B cell (primary cell): ENCODE measurements around the gene CELF2. TPM values are rescaled to one million over a fixed set of nuclear protein-coding genes. Genes with fewer than 3 reads are reported as not detected.

Experiments used
- ATAC-seq: fragments of 200-7000 bp; cut with Tn5 transposase; one replicate; pipeline ENCODE4 v1.10.0; 2021; ENCODE audit warnings: low read depth, mild to moderate bottlenecking, moderate number of reproducible peaks, moderate library complexity
- CTCF ChIA-PET: fragments of 350-600 bp; sonication (Branson Sonifier 250); formaldehyde crosslinking; loops from one replicate; lab custom pipeline; 2021; ENCODE audit warnings: antibody characterized with exemption, inconsistent platforms; lab: Charles Lee
- POLR2A ChIA-PET: fragments of 350-600 bp; sonication (Branson Sonifier 250); formaldehyde crosslinking; loops from one replicate; lab custom pipeline; 2021; ENCODE audit warnings: antibody characterized with exemption; lab: Charles Lee
- DNase-seq: peaks from one replicate; pipeline ENCODE4 v3.0.0; 2013
- H2AFZ ChIP-seq: 2 replicates; pipeline ENCODE4 v1.6.1; 2012; ENCODE audit warnings: mild to moderate bottlenecking, low read depth, low read length; ENCODE audit not compliant: insufficient read depth, poor library complexity, severe bottlenecking
- H3K27ac ChIP-seq, 2 donors: 1 replicate in 1 of 2; 2 replicates in 1 of 2; pipeline ENCODE4 v1.5.1; 2012 to 2013; ENCODE audit warnings: low read length in 2 of 2, mild to moderate bottlenecking in 2 of 2, moderate library complexity in 1 of 2
- H3K27me3 ChIP-seq, 4 experiments: fragments of 200-600 bp in 1 of 4; sonication (generic) in 1 of 4; replicated peaks in 1 of 4; 1 replicate in 2 of 4; 2 replicates in 2 of 4; pipeline versions ENCODE4 v1.6.1 to v1.7.0; 2013 to 2016; ENCODE audit warnings: low read length in 3 of 4, mild to moderate bottlenecking in 2 of 4, mixed read lengths in 1 of 4, moderate library complexity in 1 of 4; ENCODE audit not compliant: insufficient read depth in 4 of 4, control insufficient read depth in 3 of 4; ENCODE audit errors: control extremely low read depth in 1 of 4
- H3K36me3 ChIP-seq, 2 experiments: replicated peaks in 1 of 2; 1 replicate in 1 of 2; 2 replicates in 1 of 2; pipeline versions ENCODE4 v1.6.1 to v1.7.1; 2013; ENCODE audit warnings: low read length in 1 of 2; ENCODE audit not compliant: insufficient read depth in 2 of 2, control insufficient read depth in 1 of 2; ENCODE audit errors: control extremely low read depth in 1 of 2, extremely low read depth in 1 of 2
- H3K4me1 ChIP-seq, 2 donors: fragments of 200-600 bp in 1 of 2; sonication (generic) in 1 of 2; 1 replicate in 1 of 2; 2 replicates in 1 of 2; pipeline versions ENCODE4 v1.5.1 to v1.6.1; 2013 to 2017; ENCODE audit warnings: low read length in 2 of 2; ENCODE audit not compliant: control insufficient read depth in 2 of 2, insufficient read depth in 2 of 2
- H3K4me2 ChIP-seq: replicated peaks from 2 replicates; pipeline ENCODE3; 2012; ENCODE audit warnings: mild to moderate bottlenecking, low read depth, low read length; ENCODE audit not compliant: poor library complexity, severe bottlenecking
- H3K4me3 ChIP-seq, 5 experiments: fragments of 200-600 bp in 1 of 5; sonication (generic) in 1 of 5; 1 replicate in 3 of 5; 2 replicates in 2 of 5; pipeline versions ENCODE4 v1.5.1 to v1.7.0; 2011 to 2016; ENCODE audit warnings: low read length in 4 of 5, mild to moderate bottlenecking in 4 of 5, low read depth in 2 of 5, control low read depth in 1 of 5, moderate library complexity in 1 of 5; ENCODE audit not compliant: insufficient read depth in 1 of 5; ENCODE audit errors: control extremely low read depth in 1 of 5, extremely low read depth in 1 of 5
- H3K79me2 ChIP-seq: fragments of 200-600 bp; sonication (generic); one replicate; pipeline ENCODE4 v1.6.0; 2016; ENCODE audit warnings: low read length; ENCODE audit not compliant: control insufficient read depth, insufficient read depth
- H3K9ac ChIP-seq: fragments of 200-600 bp; sonication (generic); 2 replicates; pipeline ENCODE4 v1.6.1; 2017; ENCODE audit warnings: mild to moderate bottlenecking, low read length, moderate library complexity
- H3K9me3 ChIP-seq, 3 donors: one replicate each; pipeline versions ENCODE4 v1.6.1 to v1.7.1; 2013; ENCODE audit warnings: low read length in 2 of 3; ENCODE audit not compliant: control insufficient read depth in 2 of 3, insufficient read depth in 1 of 3; ENCODE audit errors: control extremely low read depth in 1 of 3
- H4K20me1 ChIP-seq: 2 replicates; pipeline ENCODE4 v1.6.0; 2012; ENCODE audit warnings: mild to moderate bottlenecking, low read length; ENCODE audit not compliant: insufficient read depth, control insufficient read depth, poor library complexity, severe bottlenecking
- H3K27ac Mint-ChIP-seq: one replicate; pipeline ENCODE4 v1.8.0; 2021; ENCODE audit warnings: mixed read lengths
- H3K27me3 Mint-ChIP-seq: one replicate; pipeline ENCODE4 v1.8.0; 2021; ENCODE audit warnings: mixed read lengths
- H3K4me1 Mint-ChIP-seq: one replicate; pipeline ENCODE4 v1.8.0; 2021; ENCODE audit warnings: mixed read lengths
- H3K4me3 Mint-ChIP-seq: one replicate; pipeline ENCODE4 v1.8.0; 2021; ENCODE audit warnings: mixed read lengths
- H3K9me3 Mint-ChIP-seq: one replicate; pipeline ENCODE4 v1.8.0; 2022; ENCODE audit warnings: mixed read lengths; ENCODE audit not compliant: insufficient read depth
- CTCF ChIP-seq: fragments of 200-600 bp; IDR thresholded peaks from one replicate; pipeline ENCODE4 v1.8.0; 2022; ENCODE audit warnings: antibody characterized with exemption, mild to moderate bottlenecking
- EZH2 ChIP-seq: IDR thresholded peaks from 2 replicates; pipeline ENCODE4 v1.6.1; 2012; ENCODE audit warnings: borderline replicate concordance, low read depth, mild to moderate bottlenecking, moderate library complexity, low read length; ENCODE audit not compliant: insufficient read depth, poor library complexity, severe bottlenecking
- WGBS: methylation state at CpG from one replicate; pipeline ENCODE4 v1.1.5; 2013; ENCODE audit warnings: missing lambda C conversion rate; ENCODE audit not compliant: insufficient coverage; 5-methylcytosine and 5-hydroxymethylcytosine counted together
- intact Hi-C: fragments of 100-400 bp; cut with micrococcal nuclease; formaldehyde crosslinking; loops from one replicate; pipeline ENCODE4 v1.10.0; 2022
- polyA plus RNA-seq: library from polyadenylated mRNA; depleted of rRNA; stranded (reverse); fragments of >200 nt; gene quantifications from 2 replicates; pipeline ENCODE4 v1.2.3, GENCODE V29; 2012
- total RNA-seq, 2 donors: library from RNA; stranded (reverse); fragments of 120-200 nt in 1 of 2; gene quantifications; 1 replicate in 1 of 2; 2 replicates in 1 of 2; pipeline versions ENCODE4 v1.2.3 to v1.2.4, GENCODE V29; 2013 to 2022

CELF2 gene
- total and polyA plus RNA-seq, 2 donors (not counting 1 experiment from before 2014, with no cell fraction given), result 59.5 to 112 TPM

DNA sequence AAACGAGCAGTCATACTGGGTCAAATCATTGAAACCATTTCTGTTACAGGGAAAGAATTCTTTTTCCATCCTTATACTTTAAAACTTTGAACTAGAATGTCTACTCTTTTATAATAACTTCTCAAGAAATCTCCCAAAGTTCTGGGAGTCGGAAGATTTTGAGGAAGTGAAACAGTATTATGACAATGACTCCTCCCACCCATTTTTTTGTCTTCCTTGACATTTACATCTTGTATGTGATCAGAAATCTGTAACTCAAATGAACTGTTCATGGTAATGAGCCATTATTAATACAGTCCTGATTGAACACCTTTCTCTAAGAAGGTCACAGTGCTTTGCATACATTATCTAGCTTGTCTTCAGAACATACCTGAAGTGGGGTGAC is 227.4 kb downstream of the CELF2 start:
- Histone ChIP-seq H3K36me3 (peaks cover 0 to 49% of the 10 kb centered on the region in 2 experiments), H3K79me2 (peaks cover 94% of the 10 kb centered on the region), H2AFZ (no peak overlapping the region), H3K27me3 (no peaks in the 10 kb centered on the region), H3K9ac (peak overlapping the region; percentile 34), H4K20me1 (peaks cover 97% of the 10 kb centered on the region), H3K4me1 (peaks cover 94 to 96% of the 10 kb centered on the region in 2 donors), H3K4me3 (peak overlapping the region in 3 of 5 experiments; percentile 24 to 27 (median 26)), H3K9me3 (peaks cover 0 to 8% (median 0%) of the 10 kb centered on the region in 3 donors), H3K27ac (peak overlapping the region; percentile 47 to 80), H3K4me2 (peak overlapping the region; percentile 81)
- WGBS, result no CpG with 5 or more reads among the region's 2 CpGs
- intact Hi-C loops, result loop anchor here (1.0 kb wide), 1 partner anchor 11 kb away; no protein-coding TSS in a partner anchor
- no peak overlapping the region for H3K4me3 Mint-ChIP-seq
- DNase-seq, result peak; percentile 77
- ChIA-PET CTCF (interaction anchor here (0.6 to 2.4 kb wide), 15 partner anchors 11 to 513 kb away, joined by 3 to 13 read pairs (median 4); no protein-coding TSS in a partner anchor), POLR2A (interaction anchor here (1.6 to 5.0 kb wide), 3 partner anchors 11 to 81 kb away, joined by 6 to 52 read pairs (median 9); no protein-coding TSS in a partner anchor)
- no peaks in the 10 kb centered on the region for H3K9me3 Mint-ChIP-seq
- H3K27ac Mint-ChIP-seq, result no peak overlapping the region
- H3K27me3 Mint-ChIP-seq, result no peaks in the 10 kb centered on the region
- peak; percentile 28 for ATAC-seq
- no peak for TF ChIP-seq EZH2
- TF ChIP-seq CTCF, result no peak
- H3K4me1 Mint-ChIP-seq, result peaks cover 51% of the 10 kb centered on the region

GRCh38 chr10:11245510-11245909 is 227.8 kb downstream of the CELF2 start:
- H2AFZ ChIP-seq, result no peak overlapping the region
- DNase-seq, result peak; percentile 60
- TF ChIP-seq CTCF, result no peak
- no peak for TF ChIP-seq EZH2
- H3K36me3 ChIP-seq, result peaks cover 0 to 49% of the 10 kb centered on the region in 2 experiments
- Mint-ChIP-seq H3K27ac (no peak overlapping the region), H3K4me3 (no peak overlapping the region), H3K4me1 (peaks cover 50% of the 10 kb centered on the region), H3K9me3 (no peaks in the 10 kb centered on the region), H3K27me3 (no peaks in the 10 kb centered on the region)
- 4% methylated on average over 8 of the region's 8 CpGs for WGBS
- CTCF ChIA-PET, result interaction anchor here (0.6 to 2.4 kb wide), 16 partner anchors 11 to 512 kb away, joined by 3 to 13 read pairs (median 4); no protein-coding TSS in a partner anchor
- H3K4me2 ChIP-seq, result peak overlapping the region; percentile 81
- no peaks in the 10 kb centered on the region for H3K27me3 ChIP-seq
- peaks cover 94% of the 10 kb centered on the region for H3K79me2 ChIP-seq
- intact Hi-C loops, result loop anchor here (1.0 kb wide), 1 partner anchor 11 kb away; no protein-coding TSS in a partner anchor
- ATAC-seq, result peak; percentile 63
- peak overlapping the region in 3 of 5 experiments; percentile 24 to 27 (median 26) for H3K4me3 ChIP-seq
- peaks cover 93 to 96% of the 10 kb centered on the region in 2 donors for H3K4me1 ChIP-seq
- H3K27ac ChIP-seq, result peak overlapping the region; percentile 47 to 80
- peaks cover 97% of the 10 kb centered on the region for H4K20me1 ChIP-seq
- H3K9me3 ChIP-seq, result peaks cover 0 to 8% (median 0%) of the 10 kb centered on the region in 3 donors
- peak overlapping the region; percentile 34 for H3K9ac ChIP-seq
- POLR2A ChIA-PET, result interaction anchor here (1.6 to 5.0 kb wide), 3 partner anchors 11 to 82 kb away, joined by 6 to 52 read pairs (median 9); no protein-coding TSS in a partner anchor
